Activated CD8-positive, alpha-beta T cell treated with anti-CD3 and anti-CD28 coated beads, Interleukin-2, amount 10 ng/mL, durations not matched to agents 7 days and 5 days (primary cell): Measurements from ENCODE around the gene TSPAN9. TPM values are rescaled to one million over a fixed set of nuclear protein-coding genes. Genes with fewer than 3 reads are reported as not detected.

Source experiments
- ATAC-seq: fragments of 150-1000 bp; cut with Tn5 transposase; one replicate; pipeline ENCODE4 v1.10.0; 2021; ENCODE audit warnings: moderate library complexity
- CTCF ChIA-PET: fragments of 350-600 bp; sonication (Branson Sonifier 250); formaldehyde crosslinking; loops from one replicate; lab custom pipeline; 2021; ENCODE audit warnings: antibody characterized with exemption; lab: Charles Lee
- POLR2A ChIA-PET: fragments of 350-600 bp; sonication (Branson Sonifier 250); formaldehyde crosslinking; loops from one replicate; lab custom pipeline; 2021; ENCODE audit warnings: antibody characterized with exemption; lab: Charles Lee
- DNase-seq: peaks from one replicate; pipeline ENCODE4 v3.0.0-alpha.2; 2020
- H3K27ac Mint-ChIP-seq: one replicate; pipeline ENCODE4 v1.8.0; 2021; ENCODE audit warnings: mild to moderate bottlenecking, mixed read lengths
- H3K27me3 Mint-ChIP-seq: one replicate; pipeline ENCODE4 v1.8.0; 2021; ENCODE audit warnings: low read depth, mixed read lengths
- H3K36me3 Mint-ChIP-seq: one replicate; pipeline ENCODE4 v1.8.0; 2021; ENCODE audit warnings: low read depth, mixed read lengths
- H3K4me1 Mint-ChIP-seq: one replicate; pipeline ENCODE4 v1.8.0; 2021; ENCODE audit warnings: low read depth, mixed read lengths
- H3K4me3 Mint-ChIP-seq: one replicate; pipeline ENCODE4 v1.8.0; 2021; ENCODE audit warnings: mild to moderate bottlenecking, mixed read lengths
- H3K9me3 Mint-ChIP-seq: one replicate; pipeline ENCODE4 v1.8.0; 2022; ENCODE audit warnings: mixed read lengths; ENCODE audit not compliant: insufficient read depth
- total RNA-seq, 2 experiments: library from RNA; stranded (reverse); gene quantifications; one replicate each; pipeline ENCODE4 v1.2.3, GENCODE V29; 2021

The TSPAN9 gene
- total RNA-seq, 2 experiments from 2014 or later, result not detected

- ATAC-seq (no peak), DNase-seq (no peak)
- CTCF ChIA-PET, result interaction anchor here (0.8 to 3.9 kb wide), 15 partner anchors 9 to 542 kb away, joined by 3 to 49 read pairs (median 7); no protein-coding TSS in a partner anchor
- H3K36me3 Mint-ChIP-seq, result no peaks in the 10 kb centered on the region
- no peaks in the 10 kb centered on the region for H3K9me3 Mint-ChIP-seq
- H3K4me3 Mint-ChIP-seq, result no peak overlapping the region
- POLR2A ChIA-PET, result no interaction called here
- H3K4me1 Mint-ChIP-seq, result no peaks in the 10 kb centered on the region
- H3K27ac Mint-ChIP-seq, result no peak overlapping the region
- peaks cover 6% of the 10 kb centered on the region for H3K27me3 Mint-ChIP-seq
These were observed 199.0 kb downstream of the TSPAN9 start for GRCh38 chr12:3276226-3276625.

DNA sequence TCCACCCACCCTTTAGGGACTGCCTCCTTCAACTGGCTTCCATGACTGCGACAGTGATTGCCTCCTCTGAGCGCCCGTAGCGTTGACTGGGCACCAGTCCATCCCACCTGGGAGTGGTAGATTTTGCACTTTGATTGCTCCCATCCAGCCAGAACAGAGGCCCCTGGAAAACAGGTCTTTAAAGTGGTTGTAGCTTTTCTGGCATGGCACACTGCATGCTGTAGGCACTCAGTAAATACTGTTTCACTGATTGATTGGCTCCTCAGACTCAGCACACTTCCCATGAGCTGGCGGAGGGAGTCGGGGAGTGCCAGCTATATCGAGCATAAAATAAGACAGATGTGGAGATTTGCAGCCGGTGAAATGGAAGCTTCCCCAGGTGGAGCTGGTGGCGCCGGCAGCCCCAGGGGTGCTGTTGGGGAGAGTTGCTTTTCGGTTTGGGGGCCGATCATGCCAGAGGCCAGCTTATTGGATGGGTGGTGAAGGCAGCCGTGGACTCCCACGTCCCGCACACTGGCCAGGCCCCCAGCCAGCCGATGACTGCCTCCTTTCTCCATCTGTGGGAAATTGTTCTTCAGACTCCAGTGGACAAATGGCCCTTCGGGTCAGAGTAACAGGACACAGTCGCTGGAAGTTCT lies 200.2 kb downstream of the TSPAN9 start:
- Mint-ChIP-seq H3K4me1 (no peaks in the 10 kb centered on the region), H3K9me3 (no peaks in the 10 kb centered on the region), H3K27me3 (peaks cover 6% of the 10 kb centered on the region), H3K27ac (no peak overlapping the region), H3K4me3 (no peak overlapping the region), H3K36me3 (no peaks in the 10 kb centered on the region)
- POLR2A ChIA-PET, result no interaction called here
- CTCF ChIA-PET, result interaction anchor here (0.8 to 3.9 kb wide), 4 partner anchors 21 to 203 kb away, joined by 3 to 49 read pairs (median 16); no protein-coding TSS in a partner anchor
- DNase-seq (no peak), ATAC-seq (no peak)

GRCh38 chr12:3278681-3279414 lies 201.7 kb downstream of the TSPAN9 start:
- Mint-ChIP-seq H3K27me3 (peaks cover 6% of the 10 kb centered on the region), H3K36me3 (no peaks in the 10 kb centered on the region), H3K9me3 (no peaks in the 10 kb centered on the region), H3K4me3 (no peak overlapping the region), H3K4me1 (no peaks in the 10 kb centered on the region), H3K27ac (no peak overlapping the region)
- no peak for ATAC-seq
- ChIA-PET CTCF (interaction anchor here (2.2 to 2.9 kb wide), 2 partner anchors 21 to 205 kb away, joined by 7 to 13 read pairs; no protein-coding TSS in a partner anchor), POLR2A (no interaction called here)
- no peak for DNase-seq

DNA sequence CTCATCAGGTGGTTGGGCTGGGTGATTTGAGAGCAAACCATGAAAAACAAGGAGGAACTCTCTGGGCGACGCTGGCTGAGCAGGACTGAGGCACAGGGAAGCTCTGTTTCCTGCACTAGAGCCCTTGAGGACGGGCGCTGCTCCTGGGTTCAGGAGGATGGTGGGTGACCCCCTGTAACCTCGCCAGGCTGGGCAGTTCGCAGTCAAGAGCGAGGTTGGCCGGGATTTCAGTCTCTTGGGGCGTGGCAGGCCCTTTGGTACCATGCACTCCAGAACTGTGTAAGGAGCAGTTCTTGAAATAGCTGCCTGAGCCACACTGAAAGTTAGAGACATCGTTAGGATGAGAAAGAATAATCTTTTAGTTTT lies 202.2 kb downstream of the TSPAN9 start:
- ATAC-seq, result no peak

GRCh38 chr12:3279832-3280231 lies 202.7 kb downstream of the TSPAN9 start:
- Mint-ChIP-seq H3K27me3 (peaks cover 4% of the 10 kb centered on the region), H3K27ac (no peak overlapping the region), H3K9me3 (no peaks in the 10 kb centered on the region), H3K36me3 (no peaks in the 10 kb centered on the region), H3K4me3 (no peak overlapping the region), H3K4me1 (no peaks in the 10 kb centered on the region)
- DNase-seq (no peak), ATAC-seq (no peak)
- POLR2A ChIA-PET, result no interaction called here
- CTCF ChIA-PET, result interaction anchor here (2.2 to 2.9 kb wide), 2 partner anchors 20 to 206 kb away, joined by 7 to 13 read pairs; no protein-coding TSS in a partner anchor

More for the DNA sequence above, 202.2 kb downstream of the TSPAN9 start:
- ChIA-PET CTCF (interaction anchor here (2.2 to 2.9 kb wide), 2 partner anchors 21 to 206 kb away, joined by 7 to 13 read pairs; no protein-coding TSS in a partner anchor), POLR2A (no interaction called here)
- H3K4me1 Mint-ChIP-seq, result no peaks in the 10 kb centered on the region
- H3K27me3 Mint-ChIP-seq, result peaks cover 6% of the 10 kb centered on the region
- H3K4me3 Mint-ChIP-seq, result no peak overlapping the region
- H3K36me3 Mint-ChIP-seq, result no peaks in the 10 kb centered on the region
- no peak for DNase-seq
- H3K9me3 Mint-ChIP-seq, result no peaks in the 10 kb centered on the region
- H3K27ac Mint-ChIP-seq, result no peak overlapping the region

GRCh38 chr12:3280967-3281366 lies 203.8 kb downstream of the TSPAN9 start:
- Mint-ChIP-seq H3K4me1 (no peaks in the 10 kb centered on the region), H3K27me3 (peaks cover 4% of the 10 kb centered on the region), H3K27ac (no peak overlapping the region), H3K36me3 (no peaks in the 10 kb centered on the region), H3K4me3 (no peak overlapping the region), H3K9me3 (no peaks in the 10 kb centered on the region)
- DNase-seq, result no peak
- ChIA-PET POLR2A (no interaction called here), CTCF (interaction anchor here (1.4 to 2.2 kb wide), 2 partner anchors 19 to 207 kb away, joined by 6 to 7 read pairs; no protein-coding TSS in a partner anchor)
- no peak for ATAC-seq

DNA sequence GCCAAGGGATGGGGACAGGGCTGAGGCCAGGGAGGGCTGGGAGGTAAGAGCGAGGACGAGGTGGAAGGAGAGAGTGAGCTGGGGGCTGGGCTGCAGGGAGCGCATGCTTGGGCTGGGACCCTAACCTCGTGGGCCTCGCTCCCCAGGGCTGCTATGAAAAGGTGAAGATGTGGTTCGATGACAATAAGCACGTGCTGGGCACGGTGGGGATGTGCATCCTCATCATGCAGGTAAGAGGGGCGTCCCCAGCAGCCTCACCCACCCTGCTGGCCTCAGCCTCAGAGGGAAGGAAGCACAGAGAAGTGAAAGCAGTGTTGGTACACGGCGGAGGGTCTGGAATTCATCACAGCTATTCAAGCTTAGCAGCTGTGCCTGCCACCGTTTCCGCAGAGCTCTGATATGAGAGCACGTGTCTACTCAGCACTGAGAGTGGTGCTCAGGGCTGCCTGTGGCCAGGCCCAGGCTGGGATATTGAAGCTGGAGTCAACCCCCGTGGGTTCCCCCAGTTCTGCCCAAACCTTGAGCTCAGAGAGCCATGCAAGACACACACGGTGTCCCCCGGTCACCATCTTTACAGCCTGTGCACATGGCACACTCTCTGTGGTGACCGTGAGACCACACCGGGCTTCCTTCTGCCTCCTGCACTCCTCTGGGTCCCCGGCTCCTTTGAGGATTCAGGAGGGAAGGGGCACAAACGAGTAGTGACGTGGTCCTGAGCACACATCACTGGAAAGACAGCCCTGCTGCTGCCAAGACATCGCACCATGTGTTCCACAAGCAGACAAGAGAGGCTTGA lies 204.6 kb downstream of the TSPAN9 start:
- ChIA-PET CTCF (interaction anchor here (0.6 to 1.4 kb wide), 2 partner anchors 19 to 27 kb away, joined by 3 to 6 read pairs; no protein-coding TSS in a partner anchor), POLR2A (interaction anchor here (0.7 kb wide), 1 partner anchor 32 kb away, joined by 3 read pairs; no protein-coding TSS in a partner anchor)
- no peaks in the 10 kb centered on the region for H3K36me3 Mint-ChIP-seq
- H3K9me3 Mint-ChIP-seq, result no peaks in the 10 kb centered on the region
- no peaks in the 10 kb centered on the region for H3K4me1 Mint-ChIP-seq
- DNase-seq (no peak), ATAC-seq (no peak)
- no peak overlapping the region for H3K4me3 Mint-ChIP-seq
- H3K27ac Mint-ChIP-seq, result no peak overlapping the region
- H3K27me3 Mint-ChIP-seq, result peaks cover 4% of the 10 kb centered on the region

DNA sequence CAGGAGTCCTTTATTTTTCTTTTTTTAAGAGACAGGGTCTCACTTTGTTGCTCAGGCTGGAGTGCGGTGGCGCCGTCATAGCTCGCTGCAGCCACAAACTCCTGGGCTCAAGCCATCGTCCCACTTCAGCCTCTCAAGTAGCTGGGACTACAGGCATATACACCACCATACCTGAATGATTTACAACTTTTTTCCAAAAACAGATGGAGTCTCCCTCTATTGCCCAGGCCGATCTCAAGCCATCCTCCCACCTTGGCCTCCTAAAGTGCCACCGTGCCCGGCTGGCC lies 205.1 kb downstream of the TSPAN9 start:
- ATAC-seq (no peak), DNase-seq (no peak)
- H3K27me3 Mint-ChIP-seq, result peaks cover 4% of the 10 kb centered on the region
- ChIA-PET POLR2A (interaction anchor here (0.7 kb wide), 1 partner anchor 32 kb away, joined by 3 read pairs; no protein-coding TSS in a partner anchor), CTCF (interaction anchor here (0.6 to 1.4 kb wide), 2 partner anchors 18 to 27 kb away, joined by 3 to 6 read pairs; no protein-coding TSS in a partner anchor)
- no peak overlapping the region for H3K27ac Mint-ChIP-seq
- H3K9me3 Mint-ChIP-seq, result no peaks in the 10 kb centered on the region
- no peaks in the 10 kb centered on the region for H3K4me1 Mint-ChIP-seq
- H3K36me3 Mint-ChIP-seq, result no peaks in the 10 kb centered on the region
- H3K4me3 Mint-ChIP-seq, result no peak overlapping the region

DNA sequence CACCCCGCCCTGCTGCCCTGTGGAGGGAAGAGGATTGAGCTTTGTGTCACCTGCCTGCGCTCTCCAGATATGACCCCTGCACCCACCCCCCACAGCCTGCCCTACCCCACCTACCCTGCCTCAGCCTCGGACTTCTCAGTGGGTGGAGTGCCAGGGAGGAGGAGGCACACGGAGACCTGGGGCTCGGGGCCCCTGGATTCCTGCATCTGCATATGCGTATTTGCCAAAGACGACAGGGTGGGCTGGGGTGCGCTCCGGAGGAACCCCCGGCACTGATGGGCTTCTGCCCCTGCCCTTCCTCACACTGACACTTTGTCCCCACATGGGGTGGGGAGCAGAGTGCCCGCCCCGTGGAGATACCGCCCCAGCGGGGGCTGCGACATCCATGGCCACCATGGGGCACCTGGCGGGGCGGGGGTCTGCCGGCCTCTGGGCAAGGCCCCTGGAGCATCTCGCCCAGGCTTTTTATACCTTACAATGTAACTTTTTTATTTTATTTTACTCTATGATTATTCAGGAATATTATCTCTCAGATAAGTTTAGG lies 206.0 kb downstream of the TSPAN9 start:
- Mint-ChIP-seq H3K27ac (no peak overlapping the region), H3K4me3 (no peak overlapping the region), H3K36me3 (no peaks in the 10 kb centered on the region), H3K27me3 (peaks cover 4% of the 10 kb centered on the region), H3K9me3 (no peaks in the 10 kb centered on the region), H3K4me1 (no peaks in the 10 kb centered on the region)
- CTCF ChIA-PET, result no interaction called here
- DNase-seq (no peak), ATAC-seq (no peak)
- POLR2A ChIA-PET, result no interaction called here

DNA sequence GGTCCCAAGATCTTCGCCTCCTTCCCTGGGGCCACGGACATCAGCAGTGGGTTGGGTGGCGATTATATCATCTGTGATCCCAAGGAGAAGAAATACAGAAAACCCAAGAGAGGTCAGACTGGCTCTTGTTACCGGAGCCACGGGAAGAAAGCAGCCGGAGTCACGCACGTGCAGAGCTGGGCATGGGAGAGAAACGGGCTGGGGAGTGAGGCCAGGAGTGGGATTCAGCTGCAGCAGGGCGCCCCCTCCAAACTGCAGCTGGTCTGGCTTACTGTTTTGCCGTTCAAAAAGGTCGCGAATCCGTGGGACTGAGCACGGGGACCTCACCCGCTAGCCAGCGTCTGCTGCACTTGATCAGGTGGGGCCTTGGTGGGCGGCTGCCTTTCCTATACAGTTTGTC lies 207.2 kb downstream of the TSPAN9 start:
- Mint-ChIP-seq H3K27ac (no peak overlapping the region), H3K27me3 (no peaks in the 10 kb centered on the region), H3K4me3 (no peak overlapping the region), H3K36me3 (no peaks in the 10 kb centered on the region), H3K4me1 (no peaks in the 10 kb centered on the region), H3K9me3 (no peaks in the 10 kb centered on the region)
- POLR2A ChIA-PET, result no interaction called here
- no peak for ATAC-seq
- no peak for DNase-seq
- CTCF ChIA-PET, result interaction anchor here (0.9 kb wide), 1 partner anchor 16 kb away, joined by 4 read pairs; no protein-coding TSS in a partner anchor

DNA sequence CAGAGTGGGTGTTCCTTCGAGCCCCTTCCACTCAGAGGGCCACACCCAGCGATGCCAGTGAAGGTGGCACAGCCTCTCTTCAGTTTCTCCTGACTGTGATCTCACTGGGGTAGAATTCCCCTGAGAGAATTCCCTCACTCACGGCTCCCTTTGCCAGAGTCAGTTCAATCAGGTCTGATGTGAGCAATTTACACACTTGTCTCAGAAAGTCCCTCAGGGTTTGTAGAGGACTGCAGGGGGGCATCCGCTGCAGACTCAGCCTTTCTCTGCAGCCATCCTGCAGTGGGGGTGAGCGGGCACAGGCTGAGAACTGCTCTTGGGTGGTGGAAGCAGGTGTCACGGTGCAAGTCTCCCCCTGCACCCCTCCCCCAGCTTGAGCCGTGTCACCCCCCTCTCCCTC lies 208.4 kb downstream of the TSPAN9 start:
- H3K4me3 Mint-ChIP-seq, result no peak overlapping the region
- no peak for ATAC-seq
- ChIA-PET POLR2A (no interaction called here), CTCF (no interaction called here)
- no peaks in the 10 kb centered on the region for H3K4me1 Mint-ChIP-seq
- no peaks in the 10 kb centered on the region for H3K27me3 Mint-ChIP-seq
- H3K27ac Mint-ChIP-seq, result no peak overlapping the region
- H3K9me3 Mint-ChIP-seq, result no peaks in the 10 kb centered on the region
- no peaks in the 10 kb centered on the region for H3K36me3 Mint-ChIP-seq
- DNase-seq, result no peak
